ENCODE data around the gene ARAP2.

Gene ARAP2

DNA sequence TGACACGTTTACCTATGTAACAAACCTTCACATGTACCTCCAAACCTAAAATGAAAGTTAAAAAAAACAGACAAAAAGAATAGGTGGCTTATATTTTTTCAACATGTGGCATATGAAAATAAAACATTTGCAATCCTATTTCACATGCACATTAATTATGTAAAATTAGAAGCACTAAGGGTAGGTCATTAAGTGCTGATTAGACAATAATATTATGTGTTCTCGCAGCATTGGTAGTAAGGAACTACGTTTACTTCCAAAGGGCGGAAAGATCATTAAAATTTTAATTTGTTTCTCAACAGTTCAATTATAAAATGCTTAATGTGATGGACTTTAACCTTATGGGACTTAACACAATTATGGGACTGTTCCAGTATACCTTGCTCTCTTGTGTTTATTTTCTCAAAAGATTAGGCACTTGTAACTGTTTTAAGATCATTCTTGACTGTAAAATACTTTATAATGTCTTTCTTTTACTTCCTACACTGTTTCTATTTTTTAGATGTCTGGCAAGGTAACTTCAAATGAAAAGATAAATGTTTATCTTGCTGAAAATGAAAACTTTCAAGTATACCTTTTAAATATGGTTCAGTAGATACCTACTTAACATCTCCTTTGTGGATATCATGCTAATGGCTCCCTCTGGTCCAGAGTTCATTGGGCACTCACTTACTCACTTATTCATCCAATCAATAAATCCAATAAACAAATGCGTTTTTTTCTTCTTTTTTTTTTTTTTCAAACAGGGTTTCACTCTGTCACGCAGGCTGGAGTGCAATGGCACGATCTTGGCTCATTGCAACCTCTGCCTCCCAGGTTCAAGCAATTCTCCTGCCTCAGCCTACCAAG, 202.0 kb downstream of the ARAP2 start:
- no peak for DNase-seq

DNA sequence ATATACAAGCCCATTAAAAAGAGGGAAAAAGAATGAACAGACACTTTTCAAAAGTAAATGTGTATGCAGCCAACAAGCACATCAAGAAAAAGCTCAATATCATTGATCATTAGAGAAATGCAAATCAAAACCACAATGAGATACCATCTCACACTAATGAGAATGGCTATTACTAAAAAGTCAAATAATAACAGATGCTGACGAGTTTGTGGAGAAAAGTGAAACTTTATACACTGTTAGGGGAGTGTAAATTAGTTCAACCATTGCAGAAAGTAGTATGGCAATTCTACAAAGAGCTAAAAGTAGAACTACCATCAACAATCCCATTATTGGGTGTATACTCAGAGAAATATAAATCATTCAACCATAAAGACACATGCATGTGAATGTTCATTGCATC, 203.0 kb downstream of the ARAP2 start:
- DNase-seq, result no peak

DNA sequence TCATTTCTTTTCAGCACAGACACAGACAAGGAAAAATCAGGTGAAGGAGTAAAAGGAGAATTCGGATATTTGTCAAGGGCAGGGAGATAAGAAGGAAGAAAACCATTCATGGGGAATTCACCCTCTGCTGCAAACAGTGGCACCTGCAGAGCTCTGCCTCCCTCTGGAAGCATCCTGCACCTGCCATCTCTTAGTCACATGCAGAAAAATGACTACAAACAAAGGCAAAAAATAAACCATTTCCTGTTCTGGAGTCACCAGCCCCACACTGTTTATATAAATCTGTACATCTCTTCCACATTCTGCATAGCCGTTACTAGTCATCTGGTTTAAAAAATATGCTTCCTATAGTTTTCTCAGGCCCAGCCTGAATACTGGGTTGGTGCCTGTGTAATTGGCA, 205.3 kb downstream of the ARAP2 start:
- no peak for DNase-seq

DNA sequence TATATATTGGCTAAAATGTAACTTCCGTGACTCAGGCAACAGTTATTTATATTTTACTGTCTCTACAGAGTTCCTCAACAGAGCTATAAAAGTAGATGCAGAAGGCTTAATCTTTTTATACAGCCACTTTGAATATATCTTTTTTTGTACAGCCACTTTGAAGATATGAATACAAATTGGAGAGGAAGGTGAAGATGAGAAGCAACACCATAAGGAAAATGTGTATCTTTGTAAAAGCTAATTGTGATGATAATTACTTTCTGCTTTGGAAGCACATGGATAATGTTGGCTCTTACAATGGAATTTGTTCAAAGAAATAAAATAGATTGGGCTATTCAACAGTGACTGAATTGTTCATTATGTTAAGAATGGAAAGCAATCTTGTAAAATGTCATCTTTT, 205.8 kb downstream of the ARAP2 start:
- DNase-seq, result no peak

DNA sequence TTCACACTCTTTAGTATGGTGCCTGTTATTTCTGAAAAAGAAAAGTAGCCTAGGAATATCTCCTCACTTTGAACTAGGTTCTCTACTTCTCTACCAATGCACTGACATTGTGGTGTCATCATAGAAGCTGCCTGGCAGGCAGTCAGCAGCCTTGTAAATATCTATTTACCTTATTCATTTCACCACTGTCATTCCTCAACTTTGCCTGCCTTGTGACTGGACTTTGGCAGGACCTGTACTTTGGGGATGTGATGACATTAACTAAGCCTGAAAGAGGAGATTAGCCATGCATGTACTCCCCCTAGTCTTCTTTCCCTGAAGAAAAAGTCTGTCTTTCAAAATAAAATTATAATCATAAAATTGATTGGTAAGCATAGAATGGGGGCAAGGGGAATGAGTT, 207.2 kb downstream of the ARAP2 start:
- DNase-seq, result no peak

DNA sequence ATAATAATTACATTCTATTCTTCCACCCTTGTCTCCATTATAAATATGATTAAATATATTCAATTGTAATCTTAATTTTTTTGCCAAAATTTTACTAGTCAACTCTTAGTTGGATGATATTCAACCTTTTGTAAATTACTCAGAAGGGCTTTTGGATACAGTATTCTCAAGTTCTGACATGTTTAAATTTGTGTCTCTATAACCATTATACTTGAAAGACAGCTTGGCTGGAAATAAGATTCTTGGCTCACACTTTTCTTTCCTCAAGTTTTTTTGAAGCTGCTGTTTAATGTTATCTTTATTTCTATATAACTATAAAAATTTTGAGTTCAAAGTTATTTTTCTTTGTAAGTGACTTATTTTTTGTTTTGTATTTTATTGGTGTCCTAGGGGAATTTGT, 214.4 kb downstream of the ARAP2 start:
- no peak for DNase-seq

DNA sequence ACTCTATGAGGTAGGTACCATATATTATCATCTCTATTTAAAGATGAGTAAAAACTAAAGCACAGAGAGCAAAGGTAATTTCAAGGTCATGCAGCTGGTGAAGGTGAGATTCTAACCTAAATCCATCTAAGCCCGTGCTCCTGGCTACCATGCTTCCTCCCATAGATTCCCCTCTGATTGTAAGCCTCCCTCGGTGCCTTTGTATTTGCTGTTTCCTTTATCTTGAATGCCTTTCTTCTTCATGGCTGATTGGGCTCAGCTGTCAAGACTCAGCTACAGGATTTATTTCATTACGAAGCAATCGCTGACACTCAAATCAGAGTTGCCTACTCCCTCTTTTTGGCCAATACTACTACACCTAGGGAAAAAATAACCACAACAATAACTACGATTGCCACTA, 217.1 kb downstream of the ARAP2 start:
- no peak for DNase-seq

DNA sequence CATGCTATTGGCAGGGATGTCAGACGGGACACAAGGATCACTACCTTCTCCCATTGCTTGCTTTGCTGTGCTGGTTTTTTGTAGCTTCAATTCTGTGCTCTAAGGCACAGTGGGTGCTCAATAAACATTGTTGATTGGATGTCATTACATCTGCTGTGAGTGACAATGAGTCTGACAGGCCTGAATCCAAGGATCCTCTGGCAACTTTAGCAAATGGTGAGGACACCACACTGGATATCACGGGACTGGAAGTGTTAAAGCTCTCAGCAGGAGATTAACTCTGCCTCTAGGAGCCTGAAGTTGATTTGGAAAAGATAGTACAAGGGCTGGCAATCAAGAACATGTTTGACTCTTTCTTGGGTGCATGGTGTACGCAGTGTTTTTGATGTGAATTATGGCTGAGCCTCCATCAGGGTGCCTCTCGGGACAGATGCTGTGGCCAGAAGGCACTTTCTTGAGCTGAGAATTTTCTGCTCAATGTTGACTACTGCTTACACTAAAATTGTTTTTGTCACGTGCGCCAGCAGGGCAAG, 217.9 kb downstream of the ARAP2 start:
- DNase-seq, result no peak

DNA sequence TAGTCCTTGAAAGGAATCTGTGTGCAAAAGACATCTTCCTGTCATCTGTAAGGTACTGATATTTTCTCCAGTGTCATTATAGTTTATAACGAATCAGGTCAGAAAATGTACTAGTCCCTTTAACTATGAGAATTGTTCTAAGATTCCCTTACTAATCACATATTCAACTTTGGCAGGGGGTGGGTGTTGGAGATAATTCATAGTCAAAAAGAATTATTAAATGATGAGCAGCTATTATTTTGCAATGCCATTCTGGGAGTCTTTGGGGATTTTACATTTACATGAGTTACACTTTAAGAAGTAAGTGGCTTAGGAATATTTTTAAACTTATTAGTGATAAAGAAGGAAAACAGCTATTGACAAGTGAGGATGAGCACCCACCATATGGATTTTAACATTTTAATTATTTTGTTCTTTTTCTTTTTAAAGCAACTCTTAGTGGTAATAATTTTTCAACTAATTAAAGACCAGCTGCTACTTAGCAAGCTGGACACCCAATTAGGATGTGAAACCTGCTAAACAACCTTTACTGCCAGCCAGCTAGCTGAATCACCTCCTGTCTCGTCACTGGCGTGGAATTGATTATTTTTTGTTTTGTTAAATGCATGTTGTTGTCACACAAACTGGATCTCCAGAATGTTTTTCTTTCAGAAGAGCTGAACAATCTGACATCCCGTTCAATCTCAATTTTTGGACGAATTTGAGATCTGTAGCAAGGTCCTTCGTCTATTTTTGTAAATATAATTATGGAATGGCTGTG, 219.2 kb downstream of the ARAP2 start:
- DNase-seq, result no peak

DNA sequence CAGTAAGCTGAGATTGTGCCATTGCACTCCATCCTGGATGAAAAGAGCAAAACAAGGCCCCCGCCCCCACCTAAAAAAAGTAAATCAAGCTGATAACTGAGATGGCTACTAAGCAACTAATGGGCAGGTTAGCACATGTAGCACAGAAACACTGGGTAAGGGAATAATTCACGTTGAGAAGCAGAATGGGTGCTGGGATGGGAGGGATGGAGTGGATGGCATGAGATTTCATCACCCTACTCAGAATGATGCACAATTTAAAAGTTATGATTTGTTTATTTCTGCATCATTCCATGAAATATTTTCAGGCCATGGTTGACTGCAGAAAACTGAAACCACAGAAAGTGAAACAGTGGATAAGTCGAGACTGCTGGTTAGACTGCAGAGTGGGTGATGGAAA, 224.0 kb downstream of the ARAP2 start:
- DNase-seq, result no peak
